ENCODE measurements around the gene RPS18. TPM values are rescaled to one million over a fixed set of nuclear protein-coding genes. Genes with fewer than 3 reads are reported as not detected.
"Not testable (repeated sequence)": the region's sequence is repeated elsewhere in the genome, so short reads cannot be mapped to it uniquely, and the experiment has no call there.

The RPS18 gene
- total RNA-seq, 1 donor from 2014 or later = 12,112 TPM

DNA sequence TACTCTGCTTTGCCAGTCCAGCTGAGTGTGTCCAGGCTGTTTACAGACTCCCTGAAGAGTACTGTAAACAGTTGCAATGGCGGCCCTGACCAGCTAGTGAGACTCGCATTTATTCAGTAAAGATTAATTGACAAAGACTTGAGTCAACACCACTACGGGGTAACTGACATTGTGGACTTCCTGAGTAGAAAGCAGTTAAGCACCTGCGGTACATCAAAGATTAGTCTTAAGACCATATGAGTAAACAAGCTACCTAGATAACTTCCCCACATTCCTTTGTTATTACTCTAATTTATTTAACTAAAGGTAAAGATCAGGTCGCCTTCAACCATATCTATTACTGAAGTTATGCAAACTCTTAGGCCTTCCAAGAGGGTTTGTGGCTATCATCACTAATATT, 12.8 kb upstream of the RPS18 start:
- FAIRE-seq (no peak), DNase-seq (ENCODE audit: low read depth) (peak; percentile 89)
- H3K36me3 ChIP-seq (ENCODE audit: control insufficient read depth, insufficient read depth, low read length) = peaks cover 3% of the 10 kb centered on the region

DNA sequence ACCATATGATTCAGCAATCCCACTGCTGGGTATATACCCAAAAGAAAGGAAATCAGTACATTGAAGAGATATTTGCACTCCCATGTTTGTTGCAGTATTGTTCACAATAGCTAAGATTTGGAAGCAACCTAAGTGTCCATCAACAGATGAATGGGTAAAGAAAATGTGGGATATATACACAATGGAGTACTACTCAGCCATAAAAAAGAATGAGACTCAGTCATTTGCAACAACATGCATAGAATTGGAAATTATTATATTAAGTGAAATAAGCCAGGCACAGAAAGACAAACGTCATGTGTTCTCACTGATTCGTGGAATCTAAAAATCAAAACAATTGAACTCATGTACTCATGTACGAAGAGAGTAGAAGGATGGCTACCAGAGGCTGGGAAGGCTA, 9.4 kb upstream of the RPS18 start:
- not testable (repeated sequence) for H3K27me3 ChIP-seq (ENCODE audit: control insufficient read depth, insufficient read depth, low read length); FAIRE-seq; DNase-seq (ENCODE audit: low read depth); H3K4me3 ChIP-seq (ENCODE audit: low read depth, low read length)
- peaks cover 13% of the 10 kb centered on the region for H3K36me3 ChIP-seq (ENCODE audit: control insufficient read depth, insufficient read depth, low read length)

More for the DNA sequence above, 12.8 kb upstream of the RPS18 start:
- H3K4me3 ChIP-seq (ENCODE audit: low read depth, low read length) = no peak overlapping the region
- no peaks in the 10 kb centered on the region for H3K27me3 ChIP-seq (ENCODE audit: control insufficient read depth, insufficient read depth, low read length)
- TF ChIP-seq, protein P1, sequence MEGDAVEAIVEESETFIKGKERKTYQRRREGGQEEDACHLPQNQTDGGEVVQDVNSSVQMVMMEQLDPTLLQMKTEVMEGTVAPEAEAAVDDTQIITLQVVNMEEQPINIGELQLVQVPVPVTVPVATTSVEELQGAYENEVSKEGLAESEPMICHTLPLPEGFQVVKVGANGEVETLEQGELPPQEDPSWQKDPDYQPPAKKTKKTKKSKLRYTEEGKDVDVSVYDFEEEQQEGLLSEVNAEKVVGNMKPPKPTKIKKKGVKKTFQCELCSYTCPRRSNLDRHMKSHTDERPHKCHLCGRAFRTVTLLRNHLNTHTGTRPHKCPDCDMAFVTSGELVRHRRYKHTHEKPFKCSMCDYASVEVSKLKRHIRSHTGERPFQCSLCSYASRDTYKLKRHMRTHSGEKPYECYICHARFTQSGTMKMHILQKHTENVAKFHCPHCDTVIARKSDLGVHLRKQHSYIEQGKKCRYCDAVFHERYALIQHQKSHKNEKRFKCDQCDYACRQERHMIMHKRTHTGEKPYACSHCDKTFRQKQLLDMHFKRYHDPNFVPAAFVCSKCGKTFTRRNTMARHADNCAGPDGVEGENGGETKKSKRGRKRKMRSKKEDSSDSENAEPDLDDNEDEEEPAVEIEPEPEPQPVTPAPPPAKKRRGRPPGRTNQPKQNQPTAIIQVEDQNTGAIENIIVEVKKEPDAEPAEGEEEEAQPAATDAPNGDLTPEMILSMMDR (IDR thresholded peaks at IDR 0.05; ENCODE audit: insufficient read depth, low read length, severe bottlenecking) = no peak

DNA sequence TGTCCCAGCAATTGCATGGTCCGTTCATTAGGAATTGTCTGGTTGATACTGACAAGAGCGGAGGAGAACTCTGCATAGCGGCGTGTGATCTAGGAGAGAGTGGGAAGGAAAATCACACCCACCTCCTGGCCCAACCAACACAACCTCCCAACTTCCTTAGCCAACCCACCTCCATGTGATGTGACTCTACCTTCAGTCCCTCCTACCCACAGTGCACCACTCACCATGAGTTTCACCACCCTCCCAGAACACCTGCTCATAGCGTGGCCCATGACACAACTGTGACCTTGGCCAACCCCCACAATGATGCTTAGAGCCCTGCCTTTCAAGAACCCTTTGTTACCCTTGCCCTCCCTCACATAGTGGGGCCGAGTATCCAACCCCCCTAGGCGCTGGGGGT, 7.9 kb upstream of the RPS18 start:
- DNase-seq (ENCODE audit: low read depth) = no peak
- FAIRE-seq = peak; percentile 88

DNA sequence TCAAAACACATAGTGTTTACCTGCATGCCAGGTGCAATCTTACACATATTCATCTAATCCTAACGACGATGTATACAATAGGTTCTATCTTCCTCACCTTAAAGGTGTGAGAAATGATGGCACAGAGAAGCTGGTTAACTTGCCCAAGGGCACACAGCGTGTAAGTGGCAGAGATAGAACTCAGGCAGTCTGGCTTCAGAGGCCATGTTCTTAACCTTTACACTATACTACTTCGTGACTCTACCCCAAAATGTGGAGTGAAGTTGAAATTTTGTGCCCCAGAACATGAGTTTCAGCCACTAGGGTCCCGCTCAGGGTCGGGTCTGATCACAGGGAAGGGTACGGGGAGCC, 783 bp upstream of the RPS18 start:
- TF ChIP-seq, protein P1 (IDR thresholded peaks at IDR 0.05; ENCODE audit: insufficient read depth, low read length, severe bottlenecking) = peak; percentile 1

More for the DNA sequence above, 7.9 kb upstream of the RPS18 start:
- Histone ChIP-seq H3K27me3 (ENCODE audit: control insufficient read depth, insufficient read depth, low read length) (no peaks in the 10 kb centered on the region), H3K36me3 (ENCODE audit: control insufficient read depth, insufficient read depth, low read length) (peaks cover 24% of the 10 kb centered on the region), H3K4me3 (ENCODE audit: low read depth, low read length) (no peak overlapping the region)
- TF ChIP-seq, protein P1 (IDR thresholded peaks at IDR 0.05; ENCODE audit: insufficient read depth, low read length, severe bottlenecking) = no peak

DNA sequence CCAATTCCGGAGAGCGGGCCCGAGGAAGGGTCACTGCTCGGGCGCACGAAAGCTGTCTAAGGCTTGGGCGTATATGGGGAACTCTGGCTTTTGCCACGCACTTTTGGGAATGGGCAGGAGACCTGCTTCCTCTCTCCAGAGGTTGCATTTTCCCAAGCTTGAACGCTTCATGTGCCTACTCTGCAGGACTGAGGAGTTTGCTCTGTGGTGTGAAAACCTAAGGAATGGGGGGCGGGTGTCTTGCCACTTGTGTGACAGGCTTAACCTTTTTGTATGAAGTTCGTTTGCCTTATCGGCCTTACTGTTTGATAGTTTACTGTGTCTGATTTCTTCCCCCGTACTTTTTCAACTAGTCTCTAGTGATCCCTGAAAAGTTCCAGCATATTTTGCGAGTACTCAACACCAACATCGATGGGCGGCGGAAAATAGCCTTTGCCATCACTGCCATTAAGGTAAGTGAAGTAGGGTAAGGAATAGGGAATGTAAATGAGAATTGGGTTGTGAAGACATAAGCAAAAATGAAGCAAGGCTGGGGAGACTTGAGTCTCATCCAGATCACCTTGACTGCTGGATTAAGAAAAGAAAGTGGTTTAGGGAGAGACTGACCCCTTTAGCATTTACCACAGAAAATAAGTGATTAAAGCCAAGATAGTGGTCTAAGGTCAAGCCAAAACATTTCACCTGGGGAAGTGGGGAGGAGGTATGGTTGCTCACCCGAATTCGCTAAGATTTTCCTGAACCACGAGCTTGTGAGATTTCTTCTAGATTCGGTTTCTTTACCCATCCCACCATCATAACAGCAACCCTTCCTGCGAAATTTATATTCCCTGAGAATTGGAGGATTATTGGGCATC, 627 bp downstream of the RPS18 start:
- H3K36me3 ChIP-seq (ENCODE audit: control insufficient read depth, insufficient read depth, low read length) = peaks cover 40% of the 10 kb centered on the region
- no peak for FAIRE-seq
- TF ChIP-seq, protein P1 (IDR thresholded peaks at IDR 0.05; ENCODE audit: insufficient read depth, low read length, severe bottlenecking) = no peak

More for the DNA sequence above, 783 bp upstream of the RPS18 start:
- no peak for DNase-seq (ENCODE audit: low read depth)
- H3K27me3 ChIP-seq (ENCODE audit: control insufficient read depth, insufficient read depth, low read length) = no peaks in the 10 kb centered on the region
- no peak for FAIRE-seq
- H3K36me3 ChIP-seq (ENCODE audit: control insufficient read depth, insufficient read depth, low read length) = peaks cover 42% of the 10 kb centered on the region
- peak overlapping the region; percentile 81 for H3K4me3 ChIP-seq (ENCODE audit: low read depth, low read length)

DNA sequence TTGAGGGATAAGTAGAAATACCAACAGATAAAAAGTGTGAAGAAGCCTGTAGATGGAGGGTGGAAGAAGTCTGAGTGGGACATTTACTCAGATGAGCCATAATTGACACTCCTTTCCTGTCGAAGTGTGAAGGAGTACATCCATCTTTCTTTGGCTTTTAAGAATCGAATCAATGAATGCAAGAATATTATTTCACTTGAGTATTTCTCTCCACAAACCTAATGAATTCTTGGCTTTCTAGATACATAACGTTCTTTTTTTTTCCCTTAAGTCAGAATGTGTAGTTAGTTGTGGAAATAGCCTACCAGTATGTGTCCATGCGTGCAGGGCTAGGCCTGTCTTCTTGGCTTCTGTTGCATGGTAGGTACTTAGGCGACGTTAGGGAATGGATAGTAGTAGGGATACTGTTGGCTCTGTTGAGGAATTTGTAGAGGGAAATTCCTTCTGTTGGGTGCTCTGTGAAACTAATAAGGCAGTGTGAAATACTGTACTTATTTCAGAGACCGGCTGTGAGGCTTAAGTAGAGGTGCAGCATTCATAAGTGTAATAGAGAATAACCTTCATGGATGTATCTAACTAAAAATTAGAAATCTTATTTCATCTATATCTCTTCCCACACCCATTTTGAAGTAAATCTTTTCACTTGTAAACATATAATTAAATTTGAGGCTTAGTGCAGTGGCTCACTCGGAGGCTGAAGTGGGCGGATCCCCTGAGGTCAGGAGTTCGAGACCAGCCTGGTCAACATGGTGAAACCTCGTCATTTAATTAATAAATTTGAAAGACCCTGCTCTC, 1.5 kb downstream of the RPS18 start:
- TF ChIP-seq, protein P1 (IDR thresholded peaks at IDR 0.05; ENCODE audit: insufficient read depth, low read length, severe bottlenecking) = no peak
- Histone ChIP-seq H3K4me3 (ENCODE audit: low read depth, low read length) (peak overlapping the region; percentile 81), H3K27me3 (ENCODE audit: control insufficient read depth, insufficient read depth, low read length) (no peaks in the 10 kb centered on the region), H3K36me3 (ENCODE audit: control insufficient read depth, insufficient read depth, low read length) (peaks cover 35% of the 10 kb centered on the region)
- FAIRE-seq (no peak), DNase-seq (ENCODE audit: low read depth) (no peak)

More for the DNA sequence above, 627 bp downstream of the RPS18 start:
- Histone ChIP-seq H3K4me3 (ENCODE audit: low read depth, low read length) (peak overlapping the region; percentile 81), H3K27me3 (ENCODE audit: control insufficient read depth, insufficient read depth, low read length) (no peaks in the 10 kb centered on the region)
- DNase-seq (ENCODE audit: low read depth) = peak; percentile 10
